ENCODE results near the gene DMBX1. TPM values are rescaled to one million over a fixed set of nuclear protein-coding genes. Genes with fewer than 3 reads are reported as not detected.

Gene DMBX1
- polyA plus RNA-seq, 5 donors, result 0.04 to 0.06 (median 0.05) TPM; not detected in 2

Other genes starting within 250 kb of the DMBX1 start
- 10 to 100 TPM in 3 of 5 donors, 1 to 10 TPM in 2; 6.2 to 15.6 (median 12.9) TPM for gene RAD54L, start 242.1 kb upstream of the DMBX1 start, polyA plus RNA-seq (ENCODE audit: insufficient read depth in 1 of 5, insufficient read length in 5 of 5, low replicate concordance in 1 of 5)
- gene LRRC41, start 186.2 kb upstream of the DMBX1 start, polyA plus RNA-seq (ENCODE audit: insufficient read depth in 1 of 5, insufficient read length in 5 of 5, low replicate concordance in 1 of 5), result 10 to 100 TPM; 66.0 to 85.9 (median 84.0) TPM
- 100 to 1,000 TPM; 304 to 405 (median 324) TPM for gene UQCRH, start 186.1 kb upstream of the DMBX1 start, polyA plus RNA-seq (ENCODE audit: insufficient read depth in 1 of 5, insufficient read length in 5 of 5, low replicate concordance in 1 of 5)
- 10 to 100 TPM; 20.6 to 25.0 (median 21.9) TPM for gene NSUN4, start 149.0 kb upstream of the DMBX1 start, polyA plus RNA-seq (ENCODE audit: insufficient read depth in 1 of 5, insufficient read length in 5 of 5, low replicate concordance in 1 of 5)
- gene FAAH, start 95.5 kb upstream of the DMBX1 start, polyA plus RNA-seq (ENCODE audit: insufficient read depth in 1 of 5, insufficient read length in 5 of 5, low replicate concordance in 1 of 5), result 10 to 100 TPM; 14.9 to 24.7 (median 21.4) TPM
- under 1 TPM in 4 of 5 donors, not detected in 1; 0.08 to 0.30 (median 0.13) TPM for gene KNCN, start 61.8 kb downstream of the DMBX1 start, polyA plus RNA-seq (ENCODE audit: insufficient read depth in 1 of 5, insufficient read length in 5 of 5, low replicate concordance in 1 of 5)
- gene MKNK1, start 114.4 kb downstream of the DMBX1 start, polyA plus RNA-seq (ENCODE audit: insufficient read depth in 1 of 5, insufficient read length in 5 of 5, low replicate concordance in 1 of 5), result 10 to 100 TPM; 44.7 to 53.9 (median 48.2) TPM
- gene MOB3C, start 127.0 kb downstream of the DMBX1 start, polyA plus RNA-seq (ENCODE audit: insufficient read depth in 1 of 5, insufficient read length in 5 of 5, low replicate concordance in 1 of 5), result 10 to 100 TPM; 16.9 to 21.2 (median 18.1) TPM
- gene ATPAF1, start 178.5 kb downstream of the DMBX1 start, polyA plus RNA-seq (ENCODE audit: insufficient read depth in 1 of 5, insufficient read length in 5 of 5, low replicate concordance in 1 of 5), result 10 to 100 TPM; 60.6 to 86.6 (median 77.6) TPM
- under 1 TPM; 0.20 to 0.86 (median 0.31) TPM for gene TEX38, start 182.0 kb downstream of the DMBX1 start, polyA plus RNA-seq (ENCODE audit: insufficient read depth in 1 of 5, insufficient read length in 5 of 5, low replicate concordance in 1 of 5)
- gene EFCAB14, start 229.3 kb downstream of the DMBX1 start, polyA plus RNA-seq (ENCODE audit: insufficient read depth in 1 of 5, insufficient read length in 5 of 5, low replicate concordance in 1 of 5), result 100 to 1,000 TPM in 4 of 5 donors, 10 to 100 TPM in 1; 80.1 to 121 (median 116) TPM

All from right lung (tissue), 5 donors.